Activated CD8-positive, alpha-beta memory T cell treated with anti-CD3 and anti-CD28 coated beads, Interleukin-2, amount 50 U/mL, for 4 hours (primary cell): Measurements from ENCODE around the gene FRG1.
A peak's percentile ranks its signal among the peaks of the same experiment; 100 is the strongest.
"Not testable (repeated sequence)": the region's sequence is repeated elsewhere in the genome, so short reads cannot be mapped to it uniquely, and the experiment has no call there.

Source experiments
- DNase-seq: peaks from one replicate; pipeline ENCODE4 v3.0.0-alpha.2; 2020

The FRG1 gene

DNA sequence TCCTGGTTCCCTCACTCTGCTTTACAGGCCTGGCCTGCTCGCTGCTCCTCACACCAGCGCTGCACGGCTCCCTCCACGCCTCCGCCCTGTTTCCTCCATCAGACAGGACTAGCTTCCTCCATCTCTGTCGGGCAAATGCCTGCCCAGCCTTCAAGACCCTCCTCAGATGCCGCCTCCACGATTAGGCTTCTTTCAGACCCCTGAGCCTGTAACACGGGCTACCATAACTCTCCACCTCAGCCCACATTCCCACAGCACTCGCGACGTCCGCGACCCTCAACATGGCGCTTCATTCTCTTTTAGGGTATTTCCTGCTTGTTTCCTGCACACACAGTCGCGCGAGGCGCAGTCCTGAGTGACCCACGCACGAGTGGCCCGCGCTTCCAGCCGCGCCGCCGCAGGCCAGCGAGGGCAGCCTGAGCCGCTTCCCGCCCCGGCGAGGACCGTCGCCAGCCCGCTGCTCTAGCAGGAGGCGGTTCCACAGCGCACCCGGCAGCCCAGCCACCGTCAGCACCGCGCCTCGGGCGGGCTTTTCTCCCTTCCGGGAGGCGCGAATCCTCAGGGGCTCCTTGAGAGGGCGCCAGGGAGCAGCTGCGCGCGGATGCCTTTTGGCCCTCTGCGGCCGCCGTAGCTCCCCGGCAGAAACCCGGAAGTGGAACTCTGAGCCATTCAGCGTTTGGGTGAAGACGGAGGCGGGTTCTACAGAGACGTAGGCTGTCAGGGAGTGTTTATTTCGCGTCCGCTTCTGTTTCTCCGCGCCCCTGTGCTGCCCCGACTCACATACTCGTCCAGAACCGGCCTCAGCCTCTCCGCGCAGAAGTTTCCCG, at the start of gene FRG1:
TSS of gene FRG1 (plus strand) at position 695 of the 827 bp plus-strand sequence. CDS start 138 bp downstream, outside the sequence.
- peak; percentile 97 for DNase-seq

GRCh38 chr4:189897667-189898066, 43.0 kb upstream of the FRG1 start:
- DNase-seq = no peak

DNA sequence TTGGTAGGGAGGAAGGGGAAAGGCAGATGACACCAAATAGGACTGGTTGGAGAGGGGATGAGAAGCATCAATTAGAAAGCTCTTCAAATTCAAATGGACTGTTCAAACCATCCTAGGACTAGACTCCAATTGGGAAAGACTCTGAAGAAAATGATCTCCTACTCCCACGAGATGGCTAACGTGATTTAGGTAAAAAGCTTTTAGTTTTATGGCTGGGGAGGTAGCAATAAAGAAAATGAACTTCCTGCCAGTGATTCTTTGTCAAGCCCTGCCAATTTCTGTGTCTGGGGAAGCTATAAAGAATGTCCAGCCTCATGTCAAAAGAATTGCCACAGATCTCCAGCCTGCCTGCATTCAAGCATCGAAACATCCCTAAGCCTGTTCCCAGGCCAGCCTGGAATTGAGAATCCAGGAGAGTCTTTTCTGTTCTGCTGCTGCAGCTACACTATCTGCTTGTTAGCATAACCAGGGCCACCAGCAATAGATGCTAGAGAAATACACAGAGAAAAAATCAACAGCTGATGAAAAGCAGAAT, 41.1 kb upstream of the FRG1 start:
- not testable (repeated sequence) for DNase-seq

GRCh38 chr4:189904420-189905027, 36.1 kb upstream of the FRG1 start:
- peak; percentile 25 for DNase-seq

DNA sequence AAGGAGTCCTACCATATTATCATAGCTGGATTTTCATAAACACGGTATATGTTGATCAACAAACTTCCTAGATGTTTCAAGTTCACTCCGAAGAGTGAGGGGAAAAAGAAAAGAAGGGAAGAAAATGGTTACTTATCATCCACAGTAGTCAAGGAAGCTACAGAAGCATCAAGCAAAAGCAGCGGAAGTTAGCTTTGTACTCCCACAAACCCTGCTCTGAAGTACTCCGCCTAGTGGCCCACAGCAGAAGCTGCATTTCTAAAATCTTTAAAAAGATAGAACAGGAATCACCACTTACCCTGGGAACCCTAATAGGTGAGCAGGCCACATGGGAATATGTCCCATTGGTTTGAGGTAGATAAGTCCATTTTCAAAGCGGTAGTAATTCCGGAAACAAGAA, 28.5 kb upstream of the FRG1 start:
- no peak for DNase-seq

- no peak for DNase-seq
Measured at GRCh38 chr4:189917161-189917891, 23.3 kb upstream of the FRG1 start.

DNA sequence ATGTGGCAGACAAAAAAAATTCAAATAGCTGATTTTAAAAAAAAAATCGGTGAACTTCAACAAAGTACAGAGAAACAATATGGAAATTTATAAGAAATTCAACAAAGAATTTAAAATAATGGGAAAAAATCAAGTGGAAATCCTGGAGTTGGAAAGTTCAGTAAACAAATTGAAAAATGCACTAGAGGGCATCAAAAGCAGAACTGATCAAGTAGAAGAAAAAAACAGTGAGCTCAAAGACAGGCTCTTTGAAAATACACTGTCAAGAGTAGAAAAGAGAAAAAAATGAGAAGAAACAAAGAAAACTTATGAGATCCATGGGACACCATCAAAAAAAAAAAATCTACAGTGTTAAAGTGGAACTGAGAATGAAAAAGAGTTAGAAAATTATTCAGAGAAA, 19.6 kb upstream of the FRG1 start:
- no peak for DNase-seq

GRCh38 chr4:189926742-189927141, 13.9 kb upstream of the FRG1 start:
- DNase-seq = not testable (repeated sequence)

- DNase-seq = no peak
Measured at GRCh38 chr4:189941005-189941450, 356 bp downstream of the FRG1 start.

- DNase-seq = not testable (repeated sequence)
Measured at GRCh38 chr4:189942412-189942811, 1.7 kb downstream of the FRG1 start.

- not testable (repeated sequence) for DNase-seq
Measured at GRCh38 chr4:189944077-189944476, 3.4 kb downstream of the FRG1 start.

DNA sequence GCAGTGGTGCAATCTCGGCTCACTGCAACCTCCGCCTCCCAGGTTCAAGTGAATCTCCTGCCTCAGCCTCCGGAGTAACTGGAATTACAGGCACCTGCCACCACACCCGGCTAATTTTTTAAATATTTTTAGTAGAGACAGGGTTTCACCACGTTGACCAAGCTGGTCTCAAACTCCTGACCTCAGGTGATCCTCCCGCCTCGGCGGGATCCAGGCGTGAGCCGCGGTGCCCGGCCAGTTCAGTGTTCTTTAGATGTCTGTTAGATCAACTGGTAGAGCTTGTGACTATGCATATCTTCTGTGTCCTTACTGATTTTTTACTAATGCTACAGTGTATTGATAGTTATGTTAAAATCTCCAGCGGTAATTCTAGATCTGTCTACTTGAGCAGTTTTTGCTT, 6.2 kb downstream of the FRG1 start:
- DNase-seq = not testable (repeated sequence)

GRCh38 chr4:189948486-189948885, 7.8 kb downstream of the FRG1 start:
- not testable (repeated sequence) for DNase-seq

DNA sequence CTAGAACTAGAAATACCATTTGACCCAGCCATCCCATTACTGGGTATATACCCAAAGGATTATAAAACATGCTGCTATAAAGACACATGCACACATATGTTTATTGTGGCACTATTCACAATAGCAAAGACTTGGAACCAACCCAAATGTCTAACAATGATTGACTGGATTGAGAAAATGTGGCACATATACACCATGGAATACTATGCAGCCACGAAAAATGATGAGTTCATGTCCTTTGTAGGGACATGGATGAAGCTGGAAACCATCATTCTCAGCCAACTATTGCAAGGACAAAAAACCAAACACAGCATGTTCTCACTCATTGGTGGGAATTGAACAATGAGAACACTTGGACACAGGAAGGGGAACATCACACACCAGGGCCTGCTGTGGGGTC, 28.6 kb downstream of the FRG1 start:
- not testable (repeated sequence) for DNase-seq

DNA sequence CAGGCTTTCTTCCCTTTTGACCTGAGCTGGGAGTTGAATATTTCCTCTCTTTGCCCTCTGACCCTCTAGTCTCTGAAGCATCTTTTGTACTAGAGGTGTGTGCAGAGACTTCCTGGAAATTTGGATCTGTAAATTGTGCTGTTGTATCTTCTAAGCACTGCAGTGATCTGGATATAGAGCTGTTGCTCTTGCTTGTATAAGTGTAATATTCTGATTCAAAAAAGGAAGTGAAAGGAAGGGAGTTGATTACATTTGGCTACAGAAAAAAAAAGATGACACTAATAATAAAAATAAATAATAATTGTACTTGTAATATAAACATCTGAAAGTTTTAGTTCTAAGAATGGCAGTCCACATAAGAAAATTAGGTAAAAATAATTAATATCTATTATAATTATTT, 33.0 kb downstream of the FRG1 start:
- no peak for DNase-seq

DNA sequence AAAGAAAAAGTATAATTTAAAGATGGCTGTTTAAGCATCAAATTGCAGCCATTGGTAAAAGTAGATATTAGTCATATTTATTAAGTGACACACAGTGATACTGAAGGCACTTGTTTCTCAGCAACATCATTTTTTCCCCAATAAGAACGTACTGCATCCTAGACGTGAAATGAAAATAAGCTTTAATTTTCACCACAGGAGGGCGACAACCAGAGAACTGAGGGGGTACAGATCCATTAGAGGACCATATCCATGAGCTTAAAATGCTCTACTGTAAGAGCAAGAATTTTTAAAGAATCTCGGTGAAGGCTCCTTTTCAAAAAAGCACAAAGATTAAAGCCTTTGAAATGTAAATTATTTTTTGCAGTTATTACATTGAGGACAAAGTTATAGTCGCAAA, 33.4 kb downstream of the FRG1 start:
- no peak for DNase-seq

- no peak for DNase-seq
Measured at GRCh38 chr4:189979196-189980047, 38.8 kb downstream of the FRG1 start.

GRCh38 chr4:189980292-189980691, 39.6 kb downstream of the FRG1 start:
- not testable (repeated sequence) for DNase-seq

DNA sequence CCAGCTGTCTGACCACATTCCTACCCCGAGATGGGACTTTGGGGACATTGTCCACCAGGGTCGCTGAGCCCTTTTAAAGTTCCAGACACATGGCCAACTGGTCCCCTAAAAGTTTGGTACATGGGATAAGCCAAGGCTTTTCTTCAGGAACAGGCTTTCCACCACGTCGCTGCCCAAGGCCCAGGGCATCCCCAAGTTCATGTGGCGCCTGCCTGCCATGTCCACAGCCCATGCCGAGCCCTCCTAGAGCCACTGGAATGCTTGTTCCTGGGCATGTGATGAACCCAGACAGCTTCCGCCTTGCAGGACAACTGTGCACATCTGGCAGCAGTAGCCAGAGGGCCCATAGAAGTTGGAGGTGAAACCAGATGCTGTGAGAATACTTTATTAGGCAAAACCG, 41.3 kb downstream of the FRG1 start:
- DNase-seq = no peak

DNA sequence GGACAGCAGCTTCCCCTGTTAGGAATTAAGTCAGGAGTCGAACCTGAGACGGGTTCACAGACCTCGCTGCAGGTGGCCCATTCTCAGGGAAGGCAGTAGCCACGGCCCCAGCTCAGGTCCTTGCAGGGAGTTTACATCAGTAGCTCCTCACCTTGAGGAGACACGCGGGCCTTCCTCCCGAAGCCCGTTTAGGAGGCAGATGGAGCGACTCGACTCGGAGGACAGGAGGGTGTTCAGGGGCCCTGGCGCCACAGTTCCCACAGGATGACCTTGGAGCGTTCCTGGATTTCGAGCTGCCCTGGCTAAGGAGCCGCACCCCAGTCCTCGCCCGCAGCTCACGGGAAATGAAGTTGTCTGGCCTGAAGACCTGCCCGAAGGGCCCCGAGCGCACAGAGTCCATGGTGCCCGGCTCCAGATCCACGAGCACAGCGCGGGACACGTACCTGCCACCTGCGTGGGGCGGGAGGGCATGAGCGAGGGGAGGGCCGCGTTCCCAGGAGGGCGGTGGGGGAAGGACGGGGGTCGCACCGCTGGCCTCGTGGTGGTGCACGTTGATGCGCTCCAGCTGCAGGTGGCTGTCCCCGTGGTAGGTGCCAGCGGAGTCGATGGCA, 43.3 kb downstream of the FRG1 start:
- not testable (repeated sequence) for DNase-seq

DNA sequence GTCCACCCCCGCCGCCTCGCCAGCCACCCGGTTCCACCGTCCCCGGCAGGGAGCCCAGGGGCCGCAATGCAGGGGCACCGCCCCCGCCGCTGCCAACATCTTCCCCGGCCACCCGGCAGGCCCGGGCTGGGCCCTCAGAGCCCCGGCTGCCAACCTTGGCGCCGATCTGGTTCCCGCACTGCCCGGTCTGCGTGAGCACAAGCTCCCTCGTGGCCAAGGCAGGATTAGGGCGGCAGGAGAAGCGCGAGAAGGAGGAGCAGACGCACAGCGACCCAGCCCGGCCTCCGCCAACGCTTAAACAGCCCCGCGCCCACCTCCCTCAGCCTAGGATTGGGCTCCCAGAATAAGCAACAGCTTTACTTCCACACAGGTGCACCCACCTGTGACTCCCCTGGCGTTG, 44.0 kb downstream of the FRG1 start:
- DNase-seq = not testable (repeated sequence)
